SK-N-SH treated with all-trans-retinoic acid at 6 μM for 48 hours (cell line): ENCODE measurements around the gene ETV6.

Experiments used
- ATAC-seq: fragments of 200-7000 bp; cut with Tn5 transposase; 3 replicates; pipeline ENCODE4 v1.9.1; 2020; ENCODE audit warnings: mild to moderate bottlenecking, moderate library complexity
- ARNTL ChIP-seq: fragments of 450-650 bp; formaldehyde crosslinking; IDR thresholded peaks from 2 replicates; pipeline ENCODE4 v1.5.0; 2020; ENCODE audit warnings: low read depth, mild to moderate bottlenecking, moderate library complexity, borderline replicate concordance
- BACH2 ChIP-seq: fragments of 250-450 bp; sonication (Bioruptor Pico); IDR thresholded peaks from 2 replicates; pipeline ENCODE4 v1.9.0; 2021; ENCODE audit warnings: mild to moderate bottlenecking, borderline replicate concordance
- CREB5 ChIP-seq: fragments of 250-450 bp; sonication (Bioruptor Pico); IDR thresholded peaks from 2 replicates; pipeline ENCODE4 v1.5.1; 2020; ENCODE audit warnings: low read depth, mild to moderate bottlenecking, moderate library complexity
- CSRNP3 ChIP-seq: fragments of 250-450 bp; sonication (Bioruptor Pico); IDR thresholded peaks from 2 replicates; pipeline ENCODE4 v1.5.1; 2021; ENCODE audit warnings: mild to moderate bottlenecking, moderate library complexity
- ESRRG ChIP-seq: fragments of 250-450 bp; sonication (Bioruptor Pico); IDR thresholded peaks from 2 replicates; pipeline ENCODE4 v1.6.1; 2021; ENCODE audit warnings: mild to moderate bottlenecking
- GLIS3 ChIP-seq: fragments of 250-450 bp; sonication (Bioruptor Pico); IDR thresholded peaks from 2 replicates; pipeline ENCODE4 v1.5.0; 2020; ENCODE audit warnings: mild to moderate bottlenecking, moderate library complexity
- ISL1 ChIP-seq: fragments of 250-450 bp; sonication (Bioruptor Pico); IDR thresholded peaks from 2 replicates; pipeline ENCODE4 v2.1.2; 2022; ENCODE audit warnings: mild to moderate bottlenecking, moderate library complexity
- RARB ChIP-seq: fragments of 250-450 bp; sonication (Bioruptor Pico); IDR thresholded peaks from 2 replicates; pipeline ENCODE4 v1.8.0; 2021; ENCODE audit warnings: mild to moderate bottlenecking, moderate library complexity
- SNAI2 ChIP-seq: fragments of 250-450 bp; sonication (Bioruptor Pico); IDR thresholded peaks from 2 replicates; pipeline ENCODE4 v1.5.0; 2020; ENCODE audit warnings: mild to moderate bottlenecking, moderate library complexity
- TCF4 ChIP-seq: fragments of 250-450 bp; sonication (Bioruptor Pico); IDR thresholded peaks from 2 replicates; pipeline ENCODE4 v1.8.0; 2021; ENCODE audit warnings: mild to moderate bottlenecking, moderate library complexity, borderline replicate concordance
- TOX ChIP-seq: fragments of 250-450 bp; sonication (Bioruptor Pico); IDR thresholded peaks from 2 replicates; pipeline ENCODE4 v1.8.0; 2021; ENCODE audit warnings: mild to moderate bottlenecking, moderate library complexity, borderline replicate concordance
- ZC3H10 ChIP-seq: fragments of 250-450 bp; sonication (Bioruptor Pico); IDR thresholded peaks from 2 replicates; pipeline ENCODE4 v1.5.1; 2021; ENCODE audit warnings: mild to moderate bottlenecking, moderate library complexity
- ZFP3 ChIP-seq: fragments of 250-450 bp; sonication (Bioruptor Pico); IDR thresholded peaks from 2 replicates; pipeline ENCODE4 v1.5.0; 2020; ENCODE audit warnings: mild to moderate bottlenecking, moderate library complexity
- ZFP30 ChIP-seq: fragments of 450-650 bp; formaldehyde crosslinking; IDR thresholded peaks from 2 replicates; pipeline ENCODE4 v1.5.0; 2022; ENCODE audit warnings: mild to moderate bottlenecking, moderate library complexity
- ZNF70 ChIP-seq: fragments of 450-650 bp; formaldehyde crosslinking; IDR thresholded peaks from 2 replicates; pipeline ENCODE4 v1.5.0; 2020; ENCODE audit warnings: mild to moderate bottlenecking, moderate library complexity
- ZNF8 ChIP-seq: fragments of 450-650 bp; formaldehyde crosslinking; IDR thresholded peaks from 2 replicates; pipeline ENCODE4 v1.5.0; 2020; ENCODE audit warnings: mild to moderate bottlenecking, moderate library complexity
- TF ChIP-seq, protein P1 (sequence below): fragments of 250-450 bp; sonication (Bioruptor Pico); IDR thresholded peaks from 2 replicates; pipeline ENCODE4 v1.5.0; 2020; ENCODE audit warnings: mild to moderate bottlenecking, moderate library complexity
- TF ChIP-seq, protein P2 (sequence below): fragments of 250-450 bp; sonication (Bioruptor Pico); IDR thresholded peaks from 2 replicates; pipeline ENCODE4 v1.8.0; 2020; ENCODE audit warnings: mild to moderate bottlenecking, moderate library complexity, borderline replicate concordance
- TF ChIP-seq, protein P3 (sequence below): fragments of 250-450 bp; sonication (Bioruptor Pico); IDR thresholded peaks from 2 replicates; pipeline ENCODE4 v1.8.0; 2021; ENCODE audit warnings: low read depth, mild to moderate bottlenecking, moderate library complexity, borderline replicate concordance

ETV6 gene

DNA sequence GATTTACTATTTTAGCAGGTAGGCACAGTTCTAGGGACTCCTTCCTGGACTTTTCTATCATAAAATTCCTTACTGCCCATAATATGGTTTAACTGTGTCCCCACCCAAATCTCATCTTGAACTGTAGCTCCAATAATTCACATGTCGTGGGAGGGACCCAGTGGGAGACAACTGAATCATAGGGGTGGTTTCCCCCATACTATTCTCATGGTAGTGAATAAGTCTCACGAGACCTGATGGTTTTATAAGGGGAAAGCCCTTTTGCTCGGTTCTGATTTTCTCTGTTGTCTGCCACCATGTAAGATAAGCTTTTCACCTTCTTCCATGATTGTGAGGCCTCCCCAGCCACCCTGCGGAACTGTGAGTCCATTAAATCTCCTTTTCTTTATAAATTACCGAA lies 10.0 kb upstream of the ETV6 start:
- ATAC-seq = no peak

GRCh38 chr12:11641522-11641921 lies 8.0 kb upstream of the ETV6 start:
- TF ChIP-seq ZFP3 (CRISPR knock-in tag) = no peak
- TF ChIP-seq ISL1 (CRISPR knock-in tag) = no peak
- ATAC-seq = no peak

More for the DNA sequence above, 10.0 kb upstream of the ETV6 start:
- no peak for TF ChIP-seq ZFP30
- TF ChIP-seq BACH2 (CRISPR knock-in tag) = no peak
- TF ChIP-seq, protein P1, sequence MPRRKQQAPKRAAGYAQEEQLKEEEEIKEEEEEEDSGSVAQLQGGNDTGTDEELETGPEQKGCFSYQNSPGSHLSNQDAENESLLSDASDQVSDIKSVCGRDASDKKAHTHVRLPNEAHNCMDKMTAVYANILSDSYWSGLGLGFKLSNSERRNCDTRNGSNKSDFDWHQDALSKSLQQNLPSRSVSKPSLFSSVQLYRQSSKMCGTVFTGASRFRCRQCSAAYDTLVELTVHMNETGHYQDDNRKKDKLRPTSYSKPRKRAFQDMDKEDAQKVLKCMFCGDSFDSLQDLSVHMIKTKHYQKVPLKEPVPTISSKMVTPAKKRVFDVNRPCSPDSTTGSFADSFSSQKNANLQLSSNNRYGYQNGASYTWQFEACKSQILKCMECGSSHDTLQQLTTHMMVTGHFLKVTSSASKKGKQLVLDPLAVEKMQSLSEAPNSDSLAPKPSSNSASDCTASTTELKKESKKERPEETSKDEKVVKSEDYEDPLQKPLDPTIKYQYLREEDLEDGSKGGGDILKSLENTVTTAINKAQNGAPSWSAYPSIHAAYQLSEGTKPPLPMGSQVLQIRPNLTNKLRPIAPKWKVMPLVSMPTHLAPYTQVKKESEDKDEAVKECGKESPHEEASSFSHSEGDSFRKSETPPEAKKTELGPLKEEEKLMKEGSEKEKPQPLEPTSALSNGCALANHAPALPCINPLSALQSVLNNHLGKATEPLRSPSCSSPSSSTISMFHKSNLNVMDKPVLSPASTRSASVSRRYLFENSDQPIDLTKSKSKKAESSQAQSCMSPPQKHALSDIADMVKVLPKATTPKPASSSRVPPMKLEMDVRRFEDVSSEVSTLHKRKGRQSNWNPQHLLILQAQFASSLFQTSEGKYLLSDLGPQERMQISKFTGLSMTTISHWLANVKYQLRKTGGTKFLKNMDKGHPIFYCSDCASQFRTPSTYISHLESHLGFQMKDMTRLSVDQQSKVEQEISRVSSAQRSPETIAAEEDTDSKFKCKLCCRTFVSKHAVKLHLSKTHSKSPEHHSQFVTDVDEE (CRISPR knock-in tag) = no peak
- TF ChIP-seq TCF4 (CRISPR knock-in tag) = no peak
- TF ChIP-seq ZFP3 (CRISPR knock-in tag) = no peak
- no peak for TF ChIP-seq ESRRG (CRISPR knock-in tag)
- no peak for TF ChIP-seq ARNTL
- no peak for TF ChIP-seq SNAI2 (CRISPR knock-in tag)
- TF ChIP-seq, protein P2, sequence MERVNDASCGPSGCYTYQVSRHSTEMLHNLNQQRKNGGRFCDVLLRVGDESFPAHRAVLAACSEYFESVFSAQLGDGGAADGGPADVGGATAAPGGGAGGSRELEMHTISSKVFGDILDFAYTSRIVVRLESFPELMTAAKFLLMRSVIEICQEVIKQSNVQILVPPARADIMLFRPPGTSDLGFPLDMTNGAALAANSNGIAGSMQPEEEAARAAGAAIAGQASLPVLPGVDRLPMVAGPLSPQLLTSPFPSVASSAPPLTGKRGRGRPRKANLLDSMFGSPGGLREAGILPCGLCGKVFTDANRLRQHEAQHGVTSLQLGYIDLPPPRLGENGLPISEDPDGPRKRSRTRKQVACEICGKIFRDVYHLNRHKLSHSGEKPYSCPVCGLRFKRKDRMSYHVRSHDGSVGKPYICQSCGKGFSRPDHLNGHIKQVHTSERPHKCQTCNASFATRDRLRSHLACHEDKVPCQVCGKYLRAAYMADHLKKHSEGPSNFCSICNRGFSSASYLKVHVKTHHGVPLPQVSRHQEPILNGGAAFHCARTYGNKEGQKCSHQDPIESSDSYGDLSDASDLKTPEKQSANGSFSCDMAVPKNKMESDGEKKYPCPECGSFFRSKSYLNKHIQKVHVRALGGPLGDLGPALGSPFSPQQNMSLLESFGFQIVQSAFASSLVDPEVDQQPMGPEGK (CRISPR knock-in tag) = no peak
- no peak for TF ChIP-seq CREB5
- no peak for TF ChIP-seq CSRNP3 (CRISPR knock-in tag)
- TF ChIP-seq ZNF70 (CRISPR knock-in tag) = no peak
- TF ChIP-seq, all 23 proteins: peak for 0

GRCh38 chr12:11642785-11643184 lies 6.7 kb upstream of the ETV6 start:
- ATAC-seq = no peak

More at GRCh38 chr12:11642785-11643184, 6.7 kb upstream of the ETV6 start:
- TF ChIP-seq SNAI2 (CRISPR knock-in tag) (no peak), GLIS3 (CRISPR knock-in tag) (no peak), TOX (no peak), ZNF70 (CRISPR knock-in tag) (no peak), RARB (CRISPR knock-in tag) (no peak), ZNF8 (CRISPR knock-in tag) (no peak), ZFP3 (CRISPR knock-in tag) (no peak), ZC3H10 (CRISPR knock-in tag) (no peak)
- TF ChIP-seq, protein P1 (CRISPR knock-in tag) = no peak
- TF ChIP-seq, protein P2 (CRISPR knock-in tag) = no peak
- TF ChIP-seq, protein P3, sequence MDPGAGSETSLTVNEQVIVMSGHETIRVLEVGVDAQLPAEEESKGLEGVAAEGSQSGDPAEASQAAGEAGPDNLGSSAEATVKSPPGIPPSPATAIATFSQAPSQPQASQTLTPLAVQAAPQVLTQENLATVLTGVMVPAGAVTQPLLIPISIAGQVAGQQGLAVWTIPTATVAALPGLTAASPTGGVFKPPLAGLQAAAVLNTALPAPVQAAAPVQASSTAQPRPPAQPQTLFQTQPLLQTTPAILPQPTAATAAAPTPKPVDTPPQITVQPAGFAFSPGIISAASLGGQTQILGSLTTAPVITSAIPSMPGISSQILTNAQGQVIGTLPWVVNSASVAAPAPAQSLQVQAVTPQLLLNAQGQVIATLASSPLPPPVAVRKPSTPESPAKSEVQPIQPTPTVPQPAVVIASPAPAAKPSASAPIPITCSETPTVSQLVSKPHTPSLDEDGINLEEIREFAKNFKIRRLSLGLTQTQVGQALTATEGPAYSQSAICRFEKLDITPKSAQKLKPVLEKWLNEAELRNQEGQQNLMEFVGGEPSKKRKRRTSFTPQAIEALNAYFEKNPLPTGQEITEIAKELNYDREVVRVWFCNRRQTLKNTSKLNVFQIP = no peak
